ENCODE results near the gene NEDD9. TPM values are rescaled to one million over a fixed set of nuclear protein-coding genes. Genes with fewer than 3 reads are reported as not detected.

NEDD9 gene
- total and polyA plus RNA-seq, 2 of the 13 experiments (the other 11 are each of a cell fraction or from before 2014, with no cell fraction given) = 27.1 to 389 TPM

GRCh38 chr6:11196511-11197174, 35.8 kb downstream of the NEDD9 start (continued):
- no peak for TF ChIP-seq PTBP1 (IDR thresholded peaks at IDR 0.05; ENCODE audit: low read depth, low read length, poor library complexity, severe bottlenecking)
- TF ChIP-seq CBX5 (CRISPR knock-in tag; IDR thresholded peaks at IDR 0.05; ENCODE audit: borderline replicate concordance) = no peak
- TF ChIP-seq MXD4 (CRISPR knock-in tag; IDR thresholded peaks at IDR 0.05) = no peak
- no peak for TF ChIP-seq ZFY (CRISPR knock-in tag; IDR thresholded peaks at IDR 0.05)
- no peak for TF ChIP-seq USF2 (IDR thresholded peaks at IDR 0.05; ENCODE audit: low read depth, low read length)
- no peak for TF ChIP-seq USF2 (CRISPR knock-in tag; IDR thresholded peaks at IDR 0.05; ENCODE audit: borderline replicate concordance)
- TF ChIP-seq PAF1 (CRISPR knock-in tag; IDR thresholded peaks at IDR 0.05) = peak; percentile 54; the same call in 1 of the 2 replicates
- no peak for TF ChIP-seq ELF4 (CRISPR knock-in tag; IDR thresholded peaks at IDR 0.05; ENCODE audit: borderline replicate concordance)
- peak; percentile 16; the same call in 1 of the 2 replicates for TF ChIP-seq SP4 (CRISPR knock-in tag; IDR thresholded peaks at IDR 0.05)
- TF ChIP-seq SIX1 (CRISPR knock-in tag; IDR thresholded peaks at IDR 0.05; ENCODE audit: borderline replicate concordance) = no peak
- TF ChIP-seq ZFAT (CRISPR knock-in tag; conservative IDR thresholded peaks at IDR 0.05) = no peak
- no peak for TF ChIP-seq NAIF1 (CRISPR knock-in tag; IDR thresholded peaks at IDR 0.05; ENCODE audit: borderline replicate concordance)
- TF ChIP-seq ZNF619 (CRISPR knock-in tag; IDR thresholded peaks at IDR 0.05) = 0 out of 2 replicates have a peak, but pooled peaks have one; percentile 53
- TF ChIP-seq TARDBP (CRISPR knock-in tag; IDR thresholded peaks at IDR 0.05) = no peak
- TF ChIP-seq ETV5 (CRISPR knock-in tag; IDR thresholded peaks at IDR 0.05; ENCODE audit: borderline replicate concordance) = no peak
- TF ChIP-seq GZF1 (CRISPR knock-in tag; IDR thresholded peaks at IDR 0.05) = no peak
- TF ChIP-seq ZNF710 (CRISPR knock-in tag; IDR thresholded peaks at IDR 0.05; ENCODE audit: borderline replicate concordance) = no peak
- peak; percentile 89 for TF ChIP-seq MAFF (IDR thresholded peaks at IDR 0.05; ENCODE audit: low read depth, low read length)
- TF ChIP-seq RBM22 (optimal IDR thresholded peaks at IDR 0.05; ENCODE audit: low read length) = peak; percentile 75
- TF ChIP-seq ZNF558 (CRISPR knock-in tag; IDR thresholded peaks at IDR 0.05; ENCODE audit: borderline replicate concordance) = no peak
- TF ChIP-seq PHF21A (CRISPR knock-in tag; IDR thresholded peaks at IDR 0.05) = no peak
- TF ChIP-seq CENPBD1 (CRISPR knock-in tag; IDR thresholded peaks at IDR 0.05; ENCODE audit: borderline replicate concordance, low read depth) = no peak
- TF ChIP-seq ZBTB21 (CRISPR knock-in tag; IDR thresholded peaks at IDR 0.05) = no peak
- TF ChIP-seq CREM (IDR thresholded peaks at IDR 0.05) = no peak
- no peak for TF ChIP-seq CREM (CRISPR knock-in tag; IDR thresholded peaks at IDR 0.05)

All from HepG2 (cell line).